Neutrophil (primary cell): ENCODE measurements around the gene ZBTB45.
"Not testable (repeated sequence)": the region's sequence is repeated elsewhere in the genome, so short reads cannot be mapped to it uniquely, and the experiment has no call there.

Source experiments
- H3K27ac ChIP-seq: fragments of 200-600 bp; sonication (generic); 2 replicates; pipeline ENCODE4 v1.5.1; 2016; ENCODE audit warnings: mild to moderate bottlenecking, moderate library complexity
- H3K27me3 ChIP-seq: fragments of 200-600 bp; sonication (generic); 2 replicates; pipeline ENCODE4 v1.6.0; 2016; ENCODE audit warnings: mild to moderate bottlenecking
- H3K36me3 ChIP-seq: fragments of 200-600 bp; sonication (generic); 2 replicates; pipeline ENCODE4 v1.5.1; 2017
- H3K4me1 ChIP-seq, 2 experiments: fragments of 200-600 bp in 1 of 2; sonication (generic) in 1 of 2; 1 replicate in 1 of 2; 2 replicates in 1 of 2; pipeline versions ENCODE4 v1.5.1 to v1.6.1; 2013 to 2016; ENCODE audit warnings: low read depth in 1 of 2, low read length in 1 of 2, mild to moderate bottlenecking in 1 of 2, moderate library complexity in 1 of 2; ENCODE audit not compliant: control insufficient read depth in 1 of 2, insufficient read depth in 1 of 2
- H3K4me3 ChIP-seq, 2 experiments: fragments of 200-600 bp in 1 of 2; sonication (generic) in 1 of 2; 1 replicate in 1 of 2; 2 replicates in 1 of 2; pipeline ENCODE4 v1.5.1; 2013 to 2016; ENCODE audit warnings: low read depth in 1 of 2, low read length in 1 of 2, mild to moderate bottlenecking in 1 of 2, moderate library complexity in 1 of 2
- H3K9me3 ChIP-seq: fragments of 200-600 bp; sonication (generic); 2 replicates; pipeline ENCODE4 v1.5.1; 2016
- CTCF ChIP-seq: fragments of 200-600 bp; sonication (generic); IDR thresholded peaks from 2 replicates; pipeline ENCODE4 v1.5.1; 2016; ENCODE audit warnings: antibody characterized with exemption

Gene ZBTB45

GRCh38 chr19:58510084-58510862 lies 9.3 kb downstream of the ZBTB45 start:
- Histone ChIP-seq H3K27ac (no peak overlapping the region), H3K4me3 (no peak overlapping the region), H3K9me3 (peaks cover 5% of the 10 kb centered on the region), H3K27me3 (no peaks in the 10 kb centered on the region), H3K36me3 (peaks cover 12% of the 10 kb centered on the region), H3K4me1 (peaks cover 11 to 15% of the 10 kb centered on the region in 2 experiments)
- TF ChIP-seq CTCF, result no peak

GRCh38 chr19:58509731-58510083 lies 9.9 kb downstream of the ZBTB45 start:
- H3K4me3 ChIP-seq, result no peak overlapping the region
- no peak for TF ChIP-seq CTCF
- H3K4me1 ChIP-seq, result peaks cover 10 to 13% of the 10 kb centered on the region in 2 experiments
- no peaks in the 10 kb centered on the region for H3K27me3 ChIP-seq
- H3K36me3 ChIP-seq, result peaks cover 12% of the 10 kb centered on the region
- H3K27ac ChIP-seq, result no peak overlapping the region
- peaks cover 5% of the 10 kb centered on the region for H3K9me3 ChIP-seq

GRCh38 chr19:58507602-58508223 lies 11.9 kb downstream of the ZBTB45 start:
- H3K9me3 ChIP-seq, H3K27ac ChIP-seq, H3K4me3 ChIP-seq, H3K36me3 ChIP-seq, H3K27me3 ChIP-seq, H3K4me1 ChIP-seq: not testable (repeated sequence)

GRCh38 chr19:58500242-58500641 lies 19.4 kb downstream of the ZBTB45 start:
- TF ChIP-seq CTCF, result no peak
- no peaks in the 10 kb centered on the region for H3K27me3 ChIP-seq
- peaks cover 11% of the 10 kb centered on the region in 2 experiments for H3K4me1 ChIP-seq
- no peaks in the 10 kb centered on the region for H3K36me3 ChIP-seq
- H3K27ac ChIP-seq, result no peak overlapping the region
- H3K4me3 ChIP-seq, result no peak overlapping the region
- no peaks in the 10 kb centered on the region for H3K9me3 ChIP-seq

GRCh38 chr19:58499021-58499927 lies 20.3 kb downstream of the ZBTB45 start:
- peak; percentile 16 for TF ChIP-seq CTCF
- Histone ChIP-seq H3K9me3 (no peaks in the 10 kb centered on the region), H3K27ac (peak overlapping the region; percentile 79), H3K4me1 (peaks cover 11% of the 10 kb centered on the region in 2 experiments), H3K4me3 (peak overlapping the region; percentile 69 to 71), H3K27me3 (no peaks in the 10 kb centered on the region), H3K36me3 (no peaks in the 10 kb centered on the region)
